PFSK-1 (cell line): ENCODE data around the gene P2RY11.

Source experiments
- FOXP2 ChIP-seq: optimal IDR thresholded peaks from 2 replicates; pipeline ENCODE3; 2011; ENCODE audit warnings: borderline replicate concordance, control low read depth, inconsistent platforms; ENCODE audit not compliant: insufficient read depth; ENCODE audit errors: extremely low read length, extremely low read depth
- POLR2AphosphoS5 ChIP-seq: IDR thresholded peaks from 2 replicates; pipeline ENCODE4 v1.6.1; 2012; ENCODE audit warnings: low read depth, mild to moderate bottlenecking, control low read depth, low read length, moderate library complexity
- SIN3A ChIP-seq: IDR thresholded peaks from 2 replicates; pipeline ENCODE4 v1.6.1; 2012; ENCODE audit warnings: mild to moderate bottlenecking, low read length, moderate library complexity, borderline replicate concordance; ENCODE audit not compliant: insufficient read depth
- TAF1 ChIP-seq: IDR thresholded peaks from 2 replicates; pipeline ENCODE4 v1.6.1; 2012; ENCODE audit warnings: low read length, control low read depth, borderline replicate concordance; ENCODE audit not compliant: insufficient read depth
- TF ChIP-seq, protein P1 (sequence below), 2 experiments: IDR thresholded peaks; 2 replicates each; pipeline versions ENCODE4 v1.6.1 to v1.8.0; 2011 to 2012; ENCODE audit warnings: low read depth in 2 of 2, low read length in 2 of 2, control low read depth in 1 of 2, inconsistent platforms in 1 of 2, mild to moderate bottlenecking in 1 of 2, moderate library complexity in 1 of 2; ENCODE audit not compliant: insufficient read depth in 1 of 2

P2RY11 gene

DNA sequence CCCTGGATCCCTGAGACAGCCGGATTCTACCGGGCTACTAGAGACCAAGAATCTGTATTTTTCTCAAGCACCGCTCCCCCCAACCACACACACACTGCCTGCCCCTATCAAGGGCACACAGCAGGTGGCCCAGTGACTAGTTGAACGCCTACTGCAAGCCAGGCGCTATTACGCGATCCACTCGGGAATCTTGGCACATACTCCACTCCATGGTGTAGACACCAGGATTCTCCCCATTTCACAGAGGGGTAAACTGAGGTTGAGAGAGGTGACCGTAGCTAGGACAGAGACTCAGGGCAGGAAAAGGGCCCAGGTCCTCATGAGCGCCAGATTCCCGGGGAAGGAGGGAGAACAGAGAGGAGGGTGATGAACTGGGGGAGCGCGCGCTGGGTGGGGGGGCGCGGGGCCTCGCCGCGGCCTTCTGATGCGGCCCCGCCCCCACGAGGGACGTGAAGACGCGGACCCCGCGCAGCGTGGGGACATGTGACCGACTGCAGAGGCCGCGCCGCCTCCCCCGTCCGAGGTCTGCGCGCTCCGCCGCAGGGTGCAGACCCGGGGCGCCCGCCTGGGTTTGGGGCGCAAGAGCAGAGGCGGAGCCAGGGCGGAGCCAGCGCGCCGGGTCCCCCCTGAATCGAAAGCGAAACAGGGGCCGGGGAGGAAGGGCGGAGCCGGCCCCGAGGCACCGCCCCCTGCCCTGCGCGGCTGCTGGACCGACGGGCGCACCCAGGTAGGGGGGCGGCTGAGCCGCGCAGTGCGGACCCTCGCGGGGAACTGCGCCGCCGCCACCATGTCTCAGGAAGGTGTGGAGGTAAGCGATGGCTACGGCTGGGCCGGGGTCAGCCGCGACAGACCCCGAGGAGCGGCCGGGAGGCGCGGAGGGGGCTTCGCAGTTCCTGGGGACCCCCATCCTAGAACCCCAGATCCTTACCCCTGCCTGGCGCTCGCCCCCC lies 25.6 kb upstream of the P2RY11 start, which contains the start of gene SHFL:
SHFL (plus strand) TSS at position 677 of the 950 bp plus-strand sequence; CDS start at position 788, 111 bp downstream.
- TF ChIP-seq SIN3A (no peak), FOXP2 (peak; percentile 46), POLR2AphosphoS5 (no peak)

DNA sequence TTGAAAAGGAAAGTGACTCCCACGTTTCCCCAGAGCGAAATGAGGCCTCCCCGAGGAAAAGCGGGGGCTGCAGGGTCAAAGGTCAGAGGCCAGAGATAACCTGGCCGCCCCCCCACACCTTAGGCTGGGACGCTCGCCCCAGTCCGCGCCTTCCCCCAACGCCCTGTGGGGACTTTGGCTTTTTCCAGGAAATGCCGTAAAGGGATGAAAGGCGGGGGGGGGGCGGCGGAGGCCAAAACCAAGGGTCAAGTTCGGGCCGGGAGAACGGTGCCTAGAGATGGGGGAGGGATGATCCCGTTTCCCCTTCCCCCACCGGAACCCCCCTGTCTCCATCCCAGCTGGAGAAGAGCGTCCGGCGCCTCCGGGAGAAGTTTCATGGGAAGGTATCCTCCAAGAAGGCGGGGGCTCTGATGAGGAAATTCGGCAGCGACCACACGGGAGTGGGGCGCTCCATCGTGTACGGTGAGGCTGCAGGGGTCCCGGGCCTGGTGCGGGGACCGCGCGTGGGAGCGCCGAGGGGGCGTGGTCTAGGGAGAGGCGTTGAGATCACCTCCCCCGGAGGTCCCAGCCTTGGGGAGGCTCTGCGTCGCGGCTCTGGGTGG lies 24.8 kb upstream of the P2RY11 start:
- TF ChIP-seq, protein P1, sequence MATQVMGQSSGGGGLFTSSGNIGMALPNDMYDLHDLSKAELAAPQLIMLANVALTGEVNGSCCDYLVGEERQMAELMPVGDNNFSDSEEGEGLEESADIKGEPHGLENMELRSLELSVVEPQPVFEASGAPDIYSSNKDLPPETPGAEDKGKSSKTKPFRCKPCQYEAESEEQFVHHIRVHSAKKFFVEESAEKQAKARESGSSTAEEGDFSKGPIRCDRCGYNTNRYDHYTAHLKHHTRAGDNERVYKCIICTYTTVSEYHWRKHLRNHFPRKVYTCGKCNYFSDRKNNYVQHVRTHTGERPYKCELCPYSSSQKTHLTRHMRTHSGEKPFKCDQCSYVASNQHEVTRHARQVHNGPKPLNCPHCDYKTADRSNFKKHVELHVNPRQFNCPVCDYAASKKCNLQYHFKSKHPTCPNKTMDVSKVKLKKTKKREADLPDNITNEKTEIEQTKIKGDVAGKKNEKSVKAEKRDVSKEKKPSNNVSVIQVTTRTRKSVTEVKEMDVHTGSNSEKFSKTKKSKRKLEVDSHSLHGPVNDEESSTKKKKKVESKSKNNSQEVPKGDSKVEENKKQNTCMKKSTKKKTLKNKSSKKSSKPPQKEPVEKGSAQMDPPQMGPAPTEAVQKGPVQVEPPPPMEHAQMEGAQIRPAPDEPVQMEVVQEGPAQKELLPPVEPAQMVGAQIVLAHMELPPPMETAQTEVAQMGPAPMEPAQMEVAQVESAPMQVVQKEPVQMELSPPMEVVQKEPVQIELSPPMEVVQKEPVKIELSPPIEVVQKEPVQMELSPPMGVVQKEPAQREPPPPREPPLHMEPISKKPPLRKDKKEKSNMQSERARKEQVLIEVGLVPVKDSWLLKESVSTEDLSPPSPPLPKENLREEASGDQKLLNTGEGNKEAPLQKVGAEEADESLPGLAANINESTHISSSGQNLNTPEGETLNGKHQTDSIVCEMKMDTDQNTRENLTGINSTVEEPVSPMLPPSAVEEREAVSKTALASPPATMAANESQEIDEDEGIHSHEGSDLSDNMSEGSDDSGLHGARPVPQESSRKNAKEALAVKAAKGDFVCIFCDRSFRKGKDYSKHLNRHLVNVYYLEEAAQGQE (IDR thresholded peaks at IDR 0.05; ENCODE audit: insufficient read depth in 1 of 2, low read depth in 2 of 2, low read length in 2 of 2), result no peak
- TF ChIP-seq SIN3A, result no peak
- TF ChIP-seq FOXP2, result no peak
- TF ChIP-seq TAF1, result no peak
- no peak for TF ChIP-seq POLR2AphosphoS5

DNA sequence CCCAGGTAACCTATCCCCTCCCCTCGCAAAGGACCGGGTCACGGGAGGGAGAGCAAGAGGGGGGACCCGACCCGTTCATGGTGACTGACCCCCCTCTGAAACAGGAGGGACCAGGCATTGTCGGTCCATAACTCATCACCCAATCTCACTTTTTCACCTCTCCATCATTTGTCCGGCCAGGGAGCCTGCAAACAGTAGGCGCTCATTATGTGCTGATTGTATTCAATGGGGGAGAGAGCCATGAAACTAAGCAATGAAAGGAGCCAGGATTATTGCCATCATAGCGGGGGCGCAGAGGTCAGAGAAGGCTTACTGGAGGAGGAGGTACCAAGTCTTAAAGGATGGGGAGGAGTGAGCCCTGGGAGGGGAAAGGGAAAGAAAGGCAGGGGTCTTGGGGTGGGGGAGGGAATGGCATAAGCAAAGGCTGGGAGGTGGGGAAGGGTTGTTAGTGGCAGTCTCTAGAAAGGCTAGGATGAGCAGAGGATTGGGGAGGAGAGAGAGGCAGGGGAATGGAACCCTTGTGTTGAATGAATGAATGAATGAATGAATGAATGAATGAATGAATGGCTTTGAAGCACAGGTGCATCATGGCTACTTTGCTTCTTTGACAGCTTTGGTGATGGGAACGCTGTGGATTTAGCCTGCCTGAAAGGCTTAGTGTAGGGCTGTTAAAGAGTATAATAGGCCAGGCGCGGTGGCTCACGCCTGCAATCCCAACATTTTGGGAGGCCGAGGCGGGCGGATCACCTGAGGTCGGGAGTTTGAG lies 24.0 kb upstream of the P2RY11 start:
- TF ChIP-seq SIN3A, result no peak
- TF ChIP-seq, protein P1 (IDR thresholded peaks at IDR 0.05; ENCODE audit: insufficient read depth in 1 of 2, low read depth in 2 of 2, low read length in 2 of 2), result no peak
- TF ChIP-seq POLR2AphosphoS5, result no peak
- no peak for TF ChIP-seq FOXP2

DNA sequence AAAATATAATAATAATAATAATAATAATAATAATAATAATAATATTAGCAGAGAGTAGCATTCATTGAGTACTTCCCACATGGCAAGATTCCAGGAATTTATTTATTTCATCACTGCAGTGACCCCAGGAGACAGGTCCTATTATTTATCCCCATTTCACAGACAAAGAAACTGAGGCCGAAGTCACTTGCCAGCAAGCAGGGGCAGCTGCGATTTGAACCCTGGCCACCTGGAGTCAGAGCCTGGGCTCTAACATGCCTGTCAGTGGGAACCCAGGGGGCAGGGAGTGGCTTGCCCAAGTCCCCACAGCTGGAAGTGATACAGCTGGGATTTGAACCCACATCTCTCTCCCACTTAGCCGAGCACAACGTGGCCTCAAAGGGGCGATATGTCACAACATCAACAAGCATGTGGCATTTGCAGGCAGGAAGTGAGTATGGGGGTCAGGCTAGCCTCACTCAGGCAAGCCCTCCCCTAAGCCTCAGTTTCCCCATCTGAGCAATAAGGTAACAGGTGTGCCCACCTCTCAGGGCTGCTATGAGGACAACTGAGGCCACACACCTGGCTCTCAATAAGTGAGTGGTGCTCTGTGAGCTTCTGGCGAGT lies 22.4 kb upstream of the P2RY11 start:
- TF ChIP-seq POLR2AphosphoS5, result no peak
- TF ChIP-seq FOXP2, result no peak

DNA sequence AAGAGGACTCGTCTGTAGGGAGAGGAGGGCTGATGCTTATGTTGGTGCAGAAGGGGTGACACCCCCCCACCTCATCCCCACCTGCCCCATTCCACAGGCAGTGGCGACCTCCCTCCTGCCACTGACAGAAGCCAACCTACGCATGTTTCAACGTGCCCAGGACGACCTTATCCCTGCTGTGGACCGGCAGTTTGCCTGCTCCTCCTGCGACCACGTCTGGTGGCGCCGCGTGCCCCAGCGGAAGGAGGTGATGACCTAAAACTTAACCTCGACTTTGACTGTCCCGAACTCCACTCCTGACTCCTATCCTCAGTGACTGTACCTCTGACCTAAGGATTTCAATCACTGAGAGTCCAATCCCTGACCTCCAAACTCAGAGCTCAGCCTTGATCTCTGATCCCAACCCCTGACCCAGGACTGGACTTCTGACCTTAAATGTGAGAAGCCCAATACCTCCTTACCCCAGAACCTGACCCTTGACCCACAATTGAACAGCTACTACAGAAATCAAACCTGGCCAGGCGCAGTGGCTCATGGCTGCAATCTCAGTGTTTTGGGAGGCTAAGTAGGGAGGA lies 21.6 kb upstream of the P2RY11 start:
- no peak for TF ChIP-seq TAF1
- TF ChIP-seq, protein P1 (IDR thresholded peaks at IDR 0.05; ENCODE audit: insufficient read depth in 1 of 2, low read depth in 2 of 2, low read length in 2 of 2), result no peak
- no peak for TF ChIP-seq POLR2AphosphoS5
- TF ChIP-seq FOXP2, result no peak
- TF ChIP-seq SIN3A, result no peak
